OCI-LY1 (cell line): ENCODE data around the gene TSC1.

Experiments
- CTCF ChIP-seq: fragments of 200-600 bp; sonication (generic), shearing (Covaris generic); IDR thresholded peaks from 2 replicates; pipeline ENCODE4 v1.5.1; 2017; ENCODE audit warnings: mild to moderate bottlenecking, antibody characterized with exemption, low read length, moderate library complexity, mixed read lengths
- EZH2 ChIP-seq: fragments of 200-600 bp; sonication (generic), shearing (Covaris generic); IDR thresholded peaks from 2 replicates; pipeline ENCODE4 v1.8.0; 2017; ENCODE audit warnings: borderline replicate concordance, mixed run types, mild to moderate bottlenecking, antibody characterized with exemption, low read length, moderate library complexity, mixed read lengths

GRCh38 chr9:132975961-132976360 lies 31.5 kb upstream of the TSC1 start:
- TF ChIP-seq CTCF (no peak), EZH2 (no peak)
